GM10266 (cell line): Measurements from ENCODE around the gene WAS.
A peak's percentile ranks its signal among the peaks of the same experiment; 100 is the strongest.

Experiments
- DNase-seq: peaks from one replicate; pipeline ENCODE4 v3.0.0; 2012; ENCODE audit errors: extremely low spot score
- TF ChIP-seq, protein P1 (sequence below): IDR thresholded peaks from 2 replicates; pipeline ENCODE4 v1.5.1; 2012; ENCODE audit warnings: mild to moderate bottlenecking, low read depth; ENCODE audit not compliant: control insufficient read depth, insufficient read depth; ENCODE audit errors: missing control alignments

The WAS gene

DNA sequence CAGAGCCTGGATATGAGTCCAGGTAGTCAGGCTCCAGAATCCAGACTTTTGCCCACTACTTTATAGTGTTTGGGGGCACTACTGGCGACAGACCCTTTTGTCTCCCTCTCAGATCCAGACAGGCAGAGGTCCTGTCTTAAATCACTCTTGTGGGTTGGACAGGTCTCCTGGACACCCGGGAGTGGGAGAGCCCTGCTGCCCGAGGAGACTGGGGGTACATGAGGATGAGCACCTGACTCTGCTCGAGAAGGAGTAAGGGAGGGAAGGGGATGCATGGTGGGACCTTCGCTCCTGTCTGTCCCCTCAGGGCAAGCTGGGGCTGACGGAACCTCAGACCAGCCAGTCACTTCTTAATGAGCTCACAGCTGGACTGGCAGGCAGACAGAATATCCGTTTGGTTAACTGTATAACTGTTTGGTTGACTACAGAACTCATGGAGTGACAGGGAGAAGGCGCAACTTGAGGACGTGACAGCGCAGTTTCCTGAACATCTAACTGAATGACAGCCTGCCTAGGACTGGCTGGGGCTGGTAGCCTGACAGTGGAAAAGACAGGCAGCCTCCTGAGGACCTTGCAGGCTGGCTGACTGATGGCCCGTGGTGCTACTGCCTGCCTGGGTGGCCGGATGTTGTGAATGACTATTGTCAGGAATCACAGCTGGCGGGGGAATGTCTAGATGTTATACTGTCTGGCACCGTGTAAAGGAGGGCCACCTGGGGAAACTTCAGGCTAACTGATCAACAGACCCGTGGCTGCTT lies 11.4 kb downstream of the WAS start:
- no peak for DNase-seq
- TF ChIP-seq, protein P1, sequence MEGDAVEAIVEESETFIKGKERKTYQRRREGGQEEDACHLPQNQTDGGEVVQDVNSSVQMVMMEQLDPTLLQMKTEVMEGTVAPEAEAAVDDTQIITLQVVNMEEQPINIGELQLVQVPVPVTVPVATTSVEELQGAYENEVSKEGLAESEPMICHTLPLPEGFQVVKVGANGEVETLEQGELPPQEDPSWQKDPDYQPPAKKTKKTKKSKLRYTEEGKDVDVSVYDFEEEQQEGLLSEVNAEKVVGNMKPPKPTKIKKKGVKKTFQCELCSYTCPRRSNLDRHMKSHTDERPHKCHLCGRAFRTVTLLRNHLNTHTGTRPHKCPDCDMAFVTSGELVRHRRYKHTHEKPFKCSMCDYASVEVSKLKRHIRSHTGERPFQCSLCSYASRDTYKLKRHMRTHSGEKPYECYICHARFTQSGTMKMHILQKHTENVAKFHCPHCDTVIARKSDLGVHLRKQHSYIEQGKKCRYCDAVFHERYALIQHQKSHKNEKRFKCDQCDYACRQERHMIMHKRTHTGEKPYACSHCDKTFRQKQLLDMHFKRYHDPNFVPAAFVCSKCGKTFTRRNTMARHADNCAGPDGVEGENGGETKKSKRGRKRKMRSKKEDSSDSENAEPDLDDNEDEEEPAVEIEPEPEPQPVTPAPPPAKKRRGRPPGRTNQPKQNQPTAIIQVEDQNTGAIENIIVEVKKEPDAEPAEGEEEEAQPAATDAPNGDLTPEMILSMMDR, result no peak

DNA sequence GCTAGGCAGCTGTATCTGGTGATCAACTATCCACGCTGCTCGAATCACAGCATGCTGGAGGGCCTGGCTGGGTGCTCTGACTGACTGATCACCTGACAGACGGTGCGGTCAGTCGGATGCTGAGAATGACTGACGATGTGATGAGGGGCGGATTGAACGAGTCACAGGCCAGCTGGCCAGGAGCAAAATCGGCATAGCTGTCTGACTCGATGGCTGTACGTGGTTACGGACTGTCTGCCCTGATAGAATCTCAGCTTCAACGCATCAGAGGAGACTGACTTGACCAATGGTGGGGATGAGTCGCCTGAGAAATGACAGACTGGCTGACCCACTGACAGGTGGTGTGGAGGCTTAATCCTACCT lies 11.9 kb downstream of the WAS start:
- no peak for DNase-seq
- TF ChIP-seq, protein P1, result no peak

- no peak for DNase-seq
- TF ChIP-seq, protein P1, result no peak
These were observed 12.3 kb downstream of the WAS start for GRCh38 chrX:48695925-48696300.

GRCh38 chrX:48696301-48696908 lies 12.8 kb downstream of the WAS start, which contains the start of gene SUV39H1:
TSS of gene SUV39H1 (plus strand) at chrX:48696734. CDS start at chrX:48696785, 51 bp downstream.
- TF ChIP-seq, protein P1, result no peak
- peak; percentile 95 for DNase-seq

DNA sequence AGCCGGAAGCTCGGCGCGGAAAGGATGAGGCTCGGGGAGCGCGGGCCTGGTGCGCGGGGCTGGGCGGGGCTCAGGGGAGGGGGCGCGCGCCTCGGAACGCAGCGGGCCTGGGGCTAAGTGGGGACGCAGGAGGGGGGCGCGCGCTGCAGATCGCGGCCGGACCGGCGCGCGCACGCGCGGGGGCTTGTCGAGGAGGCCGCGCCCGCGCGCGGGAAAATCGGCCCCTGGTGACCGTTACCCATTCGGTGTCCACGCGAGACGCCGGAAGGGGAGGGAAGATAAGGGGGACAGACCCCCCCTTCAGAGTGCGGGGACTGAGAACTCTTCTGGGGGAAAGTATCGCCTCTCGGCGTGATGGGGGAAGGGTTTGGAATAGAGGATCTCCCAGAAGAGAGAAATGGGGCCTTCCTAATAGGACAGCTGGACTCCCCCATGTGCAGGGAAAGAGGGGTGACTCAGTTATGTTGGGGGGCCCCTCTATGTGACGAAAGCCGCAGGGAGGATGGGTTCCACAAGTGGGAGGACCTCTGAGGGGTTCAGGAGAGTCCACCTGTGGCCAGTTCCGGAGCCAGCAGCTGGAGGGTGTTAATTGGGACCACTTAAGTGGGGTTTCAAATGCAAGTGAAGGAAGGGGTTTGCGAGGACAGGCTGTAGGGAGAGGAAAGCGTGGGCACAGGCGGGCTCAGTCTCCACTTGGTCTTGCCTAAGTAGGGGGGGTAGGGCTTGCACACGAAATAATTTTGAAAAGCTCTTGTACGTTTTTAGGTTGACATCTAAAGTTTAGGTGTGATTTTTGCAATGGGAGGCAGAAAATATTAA lies 13.5 kb downstream of the WAS start:
- TF ChIP-seq, protein P1, result no peak
- DNase-seq, result peak; percentile 67

DNA sequence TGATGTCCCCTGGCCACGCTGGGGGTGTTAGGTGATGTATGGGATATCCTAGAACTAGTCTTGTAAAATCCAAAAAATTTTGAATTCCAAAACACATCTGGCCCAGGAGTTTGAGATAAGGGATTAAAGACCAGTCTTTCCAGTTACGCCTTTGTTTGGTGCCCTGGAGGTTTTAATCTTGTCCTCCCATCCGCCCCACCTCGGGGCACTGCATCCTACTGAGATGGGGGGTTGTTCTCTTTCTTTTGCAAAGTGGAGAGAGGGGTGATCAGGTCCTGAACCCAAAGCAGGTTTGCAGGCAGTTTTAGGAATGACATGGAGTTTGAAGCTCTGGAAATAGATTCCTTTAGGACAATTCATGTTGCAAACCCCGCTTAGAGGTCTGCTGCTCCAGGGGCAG lies 14.7 kb downstream of the WAS start:
- TF ChIP-seq, protein P1, result no peak

More for the DNA sequence above, 14.7 kb downstream of the WAS start:
- no peak for DNase-seq
